COLO668 (cell line): ENCODE data around the gene RPL39.
"Not testable (repeated sequence)": the region's sequence is repeated elsewhere in the genome, so short reads cannot be mapped to it uniquely, and the experiment has no call there.

Experiments used
- DNase-seq: peaks from one replicate; lab custom pipeline; 2025; ENCODE audit not compliant: unreplicated experiment; lab: John Stamatoyannopoulos, UW

Gene RPL39

GRCh38 chrX:119791437-119792231, at the start of gene RPL39:
TSS of gene RPL39 (minus strand) at chrX:119791630. CDS start at chrX:119791576, 54 bp downstream.
- peak; percentile 86 for DNase-seq

GRCh38 chrX:119833905-119834304, 42.5 kb upstream of the RPL39 start:
- DNase-seq = no peak

GRCh38 chrX:119828446-119828845, 37.0 kb upstream of the RPL39 start:
- no peak for DNase-seq

GRCh38 chrX:119826399-119826959, 35.0 kb upstream of the RPL39 start:
- DNase-seq = no peak

DNA sequence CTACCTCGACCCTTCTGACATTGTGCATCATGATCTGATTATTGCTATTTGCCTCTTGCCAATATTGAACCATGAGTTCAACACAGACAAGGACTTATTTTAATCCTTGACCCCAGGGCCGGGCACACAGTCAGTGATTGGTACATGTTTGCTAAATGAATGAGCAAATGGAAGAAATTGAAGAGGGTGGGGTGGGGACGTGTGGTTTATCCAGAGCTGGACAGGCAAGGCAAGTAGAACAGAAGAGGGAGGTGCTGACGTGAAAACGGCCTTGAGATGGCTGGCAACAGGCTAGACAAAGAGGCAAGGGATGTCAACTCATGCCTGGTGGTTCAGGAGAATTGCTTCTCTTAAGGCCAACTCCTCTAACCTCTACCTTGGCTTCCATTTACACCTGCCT, 32.8 kb upstream of the RPL39 start:
- DNase-seq = not testable (repeated sequence)

DNA sequence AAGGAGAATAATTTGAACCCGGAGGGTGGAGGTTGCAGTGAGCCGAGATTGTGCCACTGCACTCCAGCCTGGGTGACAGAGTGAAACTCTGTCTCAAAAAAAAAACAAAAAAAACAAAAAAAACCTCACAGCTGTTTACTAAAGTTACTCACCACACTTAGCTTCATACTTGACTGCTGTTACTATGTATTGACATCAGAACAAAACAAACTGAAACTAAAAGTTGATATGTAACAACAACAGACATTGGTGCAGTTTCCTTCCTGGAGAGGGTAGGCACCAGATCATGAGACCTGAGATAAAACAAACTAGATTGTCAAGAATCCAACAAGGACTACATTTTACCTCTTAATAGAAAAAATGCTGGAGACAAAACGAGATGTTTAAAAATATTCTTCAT, 30.3 kb upstream of the RPL39 start:
- DNase-seq = not testable (repeated sequence)

DNA sequence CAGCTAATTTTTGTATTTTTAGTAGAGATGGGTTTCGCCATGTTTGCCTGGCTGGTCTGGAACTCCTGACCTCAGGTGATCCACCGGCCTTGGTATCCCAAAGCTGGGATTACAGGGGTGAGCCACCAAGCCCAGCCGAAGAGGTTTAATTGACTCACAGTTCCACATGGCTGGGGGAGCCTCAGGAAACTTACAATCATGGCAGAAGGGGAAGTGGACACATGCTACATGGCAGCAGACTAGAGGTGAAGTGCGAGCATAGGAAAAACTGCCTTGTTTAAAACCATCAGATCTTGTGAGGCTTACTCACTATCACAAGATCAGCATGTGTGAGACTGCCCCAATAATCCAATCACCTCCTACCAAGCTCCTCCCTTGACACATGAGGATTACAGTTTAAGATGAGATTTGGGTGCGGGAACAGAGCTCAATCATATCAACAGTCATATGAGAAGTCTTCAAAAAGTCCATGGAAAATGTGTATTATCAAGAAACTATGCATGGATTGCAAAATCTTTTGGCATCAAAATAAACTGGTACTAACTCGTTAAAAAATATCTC, 25.8 kb upstream of the RPL39 start:
- DNase-seq = no peak

- DNase-seq = no peak
Observed at GRCh38 chrX:119816300-119816699, 24.9 kb upstream of the RPL39 start.

DNA sequence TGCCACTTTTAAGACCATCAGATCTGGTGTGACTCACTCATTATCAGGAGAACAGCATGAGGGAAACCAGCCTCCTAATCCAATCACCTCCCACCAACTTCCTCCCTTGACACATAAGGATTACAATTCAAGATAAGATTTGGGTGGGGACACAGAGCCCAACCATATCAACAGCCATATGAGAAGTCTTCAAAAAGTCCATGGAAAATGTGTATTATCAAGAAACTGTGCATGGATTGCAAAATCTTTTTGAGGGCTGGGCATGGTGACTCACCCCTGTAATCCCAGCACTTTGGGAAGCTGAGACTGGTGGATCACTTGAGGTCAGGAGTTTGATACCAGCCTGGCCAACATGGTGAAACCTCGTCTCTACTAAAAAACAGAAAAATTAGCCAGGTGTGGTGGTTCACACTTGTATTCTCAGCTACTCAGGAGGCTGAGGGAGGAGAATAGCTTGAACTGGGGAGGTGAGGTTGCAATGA, 17.8 kb upstream of the RPL39 start:
- no peak for DNase-seq

DNA sequence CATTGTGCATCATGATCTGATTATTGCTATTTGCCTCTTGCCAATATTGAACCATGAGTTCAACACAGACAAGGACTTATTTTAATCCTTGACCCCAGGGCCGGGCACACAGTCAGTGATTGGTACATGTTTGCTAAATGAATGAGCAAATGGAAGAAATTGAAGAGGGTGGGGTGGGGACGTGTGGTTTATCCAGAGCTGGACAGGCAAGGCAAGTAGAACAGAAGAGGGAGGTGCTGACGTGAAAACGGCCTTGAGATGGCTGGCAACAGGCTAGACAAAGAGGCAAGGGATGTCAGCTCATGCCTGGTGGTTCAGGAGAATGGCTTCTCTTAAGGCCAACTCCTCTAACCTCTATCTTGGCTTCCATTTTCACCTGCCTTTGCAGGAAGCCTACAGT, 17.0 kb upstream of the RPL39 start:
- not testable (repeated sequence) for DNase-seq

- no peak for DNase-seq
Observed at GRCh38 chrX:119802546-119802945, 11.1 kb upstream of the RPL39 start.

DNA sequence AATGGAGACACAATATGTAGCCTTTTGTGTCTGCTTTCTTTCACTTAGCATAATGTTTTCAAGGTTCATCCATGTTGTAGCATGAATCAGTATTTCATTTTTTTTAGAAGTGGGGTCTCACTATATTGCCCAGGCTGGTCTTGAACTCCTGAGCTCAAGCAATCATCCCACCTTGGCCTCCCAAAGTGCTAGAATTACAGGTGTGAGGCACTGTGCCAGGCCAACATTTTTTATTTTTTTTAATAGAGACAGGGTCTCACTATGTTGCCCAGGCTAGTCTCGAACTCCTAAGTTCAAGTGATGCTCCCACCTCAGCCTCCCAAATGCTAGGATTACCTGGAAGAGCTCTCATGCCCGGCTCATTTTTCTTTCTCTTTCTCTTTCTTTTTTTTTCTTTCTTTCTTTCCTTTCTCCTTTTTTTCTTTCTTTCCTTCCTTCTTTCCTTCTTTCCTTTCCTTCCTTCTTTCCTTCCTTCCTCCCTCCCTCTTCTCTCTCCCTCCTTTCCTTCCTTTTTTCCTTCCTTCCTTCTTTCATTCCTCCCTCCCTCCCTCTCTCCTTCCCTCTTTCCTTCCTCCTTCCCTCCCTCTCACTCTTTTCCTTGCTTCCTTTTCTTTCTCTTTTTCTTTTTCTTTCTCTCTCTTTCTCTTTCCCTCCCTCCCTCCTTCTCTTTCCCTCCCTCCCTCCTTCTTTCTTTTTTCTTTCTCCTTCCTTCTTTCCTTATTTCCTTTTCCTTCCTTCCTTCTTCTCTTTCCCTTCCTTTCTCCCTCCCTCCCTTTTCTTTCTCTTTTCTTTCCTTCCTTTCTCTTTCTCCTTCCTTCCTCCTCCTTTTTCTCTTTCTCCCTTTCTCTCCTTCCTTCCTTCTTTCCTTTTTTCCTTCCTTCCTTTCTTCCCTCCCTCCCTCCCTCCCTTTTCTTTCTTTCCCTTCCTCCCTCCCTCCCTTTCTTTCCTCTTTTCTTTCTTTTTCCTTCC, 10.1 kb upstream of the RPL39 start:
- no peak for DNase-seq

DNA sequence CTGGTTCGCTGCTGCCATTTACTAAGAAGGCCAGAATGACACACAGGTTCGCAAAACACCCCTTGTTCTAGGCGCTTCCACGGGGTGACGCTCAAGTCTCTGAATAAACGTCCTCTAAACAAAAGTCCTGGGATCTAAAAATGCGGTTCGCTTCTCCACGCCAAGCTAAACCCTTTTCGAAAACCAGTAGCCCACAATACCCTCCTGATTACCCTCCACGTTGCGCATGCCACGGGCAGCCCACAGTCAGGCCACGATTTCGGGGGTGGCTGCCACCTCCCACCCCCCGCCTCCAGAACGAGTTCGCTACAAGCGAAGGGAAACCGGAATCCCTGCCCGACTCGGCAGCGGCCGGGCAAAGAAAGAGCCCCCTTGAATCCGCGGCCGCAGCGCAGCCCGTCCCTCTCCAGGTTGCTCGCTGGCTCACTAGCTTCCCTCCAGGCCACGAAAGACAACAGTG, 423 bp downstream of the RPL39 start:
- peak; percentile 59 for DNase-seq

- DNase-seq = peak; percentile 8
Observed at GRCh38 chrX:119784747-119785446, 6.5 kb downstream of the RPL39 start.

GRCh38 chrX:119783026-119783425, 8.4 kb downstream of the RPL39 start:
- no peak for DNase-seq

DNA sequence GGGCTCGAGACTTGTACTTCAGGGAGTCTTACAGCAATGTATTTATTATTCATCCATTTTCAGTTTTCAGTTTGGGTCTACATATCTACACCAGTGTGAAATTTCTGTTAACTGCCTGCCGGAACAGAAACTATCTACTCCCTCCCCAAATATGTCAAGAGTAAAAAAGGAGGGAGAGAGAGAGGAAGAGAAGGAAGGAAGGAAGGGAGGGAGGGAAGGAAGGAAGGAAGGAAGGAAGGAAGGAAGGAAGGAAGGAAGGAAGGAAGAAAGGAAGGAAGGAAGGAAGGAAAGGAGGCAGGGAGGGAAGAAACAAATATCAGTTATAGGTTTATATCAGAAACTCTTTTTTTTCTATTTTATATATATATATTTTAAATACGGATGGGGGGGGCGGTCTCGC, 12.6 kb downstream of the RPL39 start:
- no peak for DNase-seq

- DNase-seq = no peak
Observed at GRCh38 chrX:119775517-119776238, 15.8 kb downstream of the RPL39 start.

GRCh38 chrX:119769388-119769787, 22.0 kb downstream of the RPL39 start:
- not testable (repeated sequence) for DNase-seq

- DNase-seq = not testable (repeated sequence)
Observed at GRCh38 chrX:119768436-119768835, 23.0 kb downstream of the RPL39 start.
